Activated CD4-positive, alpha-beta T cell treated with anti-CD3 and anti-CD28 coated beads for 24 hours (primary cell): ENCODE data around the gene GULP1.

Source experiments
- DNase-seq, 2 donors: peaks; one replicate each; pipeline ENCODE4 v3.0.0-alpha.2; 2020; ENCODE audit warnings: low read depth in 2 of 2

The GULP1 gene

DNA sequence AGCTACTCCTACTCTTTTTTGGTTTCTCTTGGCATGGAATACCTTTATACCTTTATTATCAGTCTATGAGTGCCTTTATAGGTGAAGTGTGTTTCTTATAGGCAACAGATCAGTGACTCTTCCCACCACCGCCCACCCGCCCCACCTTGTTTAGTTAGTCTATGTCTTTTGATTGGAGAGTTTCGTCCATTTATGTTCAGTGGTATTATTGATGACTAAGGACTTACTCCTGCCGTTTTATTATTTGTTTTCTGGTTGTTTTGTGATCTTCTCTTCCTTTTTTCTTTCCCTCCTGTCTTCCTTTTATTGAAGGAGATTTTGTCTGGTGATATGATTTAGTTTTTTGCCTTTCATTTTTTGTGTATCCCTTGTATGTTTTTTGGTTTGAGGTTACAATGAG, 179.5 kb downstream of the GULP1 start:
- no peak for DNase-seq

DNA sequence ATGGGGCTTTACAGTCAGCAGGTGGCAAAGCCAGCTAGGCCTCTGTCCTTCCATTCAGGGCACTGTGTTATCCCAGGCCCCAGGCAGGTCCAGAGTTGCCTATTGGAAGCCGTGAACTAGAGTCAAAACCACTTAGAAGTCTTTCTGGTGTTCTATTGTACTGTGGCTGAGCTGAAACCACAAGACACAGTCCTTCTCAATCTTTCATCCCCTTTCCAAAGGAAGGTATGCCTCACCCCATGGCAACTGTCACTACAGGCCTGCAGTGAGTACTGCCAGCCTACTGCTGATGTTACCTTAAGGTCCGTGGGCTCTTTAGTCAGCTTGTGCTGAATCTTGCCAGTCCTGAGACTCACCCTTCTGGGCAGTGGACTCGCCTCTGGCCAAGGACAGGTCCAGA, 181.6 kb downstream of the GULP1 start:
- DNase-seq = no peak

DNA sequence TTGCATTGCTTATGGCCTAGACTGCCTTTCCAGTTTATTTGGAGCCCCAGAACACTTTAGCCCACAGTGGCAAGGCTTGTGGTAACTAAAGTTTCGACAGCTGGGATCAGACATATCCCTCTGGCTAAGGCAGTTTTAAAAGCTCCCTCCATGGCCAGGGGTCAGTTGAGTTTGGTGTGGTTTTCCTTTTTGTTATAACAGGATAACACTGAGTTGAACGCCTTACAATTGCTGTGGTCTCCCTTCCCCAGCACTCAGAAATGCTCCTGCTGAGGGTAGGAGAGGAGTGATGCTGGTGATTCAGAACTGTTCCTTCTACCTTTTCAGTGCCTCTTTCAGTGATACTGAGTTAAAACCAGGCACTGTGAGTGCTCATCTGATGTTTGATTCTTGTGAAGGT, 182.6 kb downstream of the GULP1 start:
- no peak for DNase-seq

DNA sequence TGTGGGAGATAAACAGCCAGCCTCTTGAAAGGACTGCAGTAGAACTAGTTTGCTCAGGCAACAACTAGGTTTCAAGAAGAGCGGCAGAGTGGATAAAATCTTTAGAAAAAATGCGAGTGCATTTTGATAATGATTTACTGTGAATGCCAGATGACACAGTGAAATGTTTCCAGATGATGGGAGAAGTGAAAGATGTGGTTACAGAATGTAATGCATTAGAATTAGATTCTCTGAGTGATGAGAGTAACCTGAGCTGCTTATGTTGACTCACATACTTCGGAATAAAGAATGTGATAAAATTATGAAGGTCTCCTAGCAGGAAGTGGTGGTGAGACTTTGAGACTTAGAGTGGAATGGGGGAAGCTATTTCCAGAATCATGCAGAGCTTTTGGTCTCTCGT, 184.3 kb downstream of the GULP1 start:
- DNase-seq = no peak

DNA sequence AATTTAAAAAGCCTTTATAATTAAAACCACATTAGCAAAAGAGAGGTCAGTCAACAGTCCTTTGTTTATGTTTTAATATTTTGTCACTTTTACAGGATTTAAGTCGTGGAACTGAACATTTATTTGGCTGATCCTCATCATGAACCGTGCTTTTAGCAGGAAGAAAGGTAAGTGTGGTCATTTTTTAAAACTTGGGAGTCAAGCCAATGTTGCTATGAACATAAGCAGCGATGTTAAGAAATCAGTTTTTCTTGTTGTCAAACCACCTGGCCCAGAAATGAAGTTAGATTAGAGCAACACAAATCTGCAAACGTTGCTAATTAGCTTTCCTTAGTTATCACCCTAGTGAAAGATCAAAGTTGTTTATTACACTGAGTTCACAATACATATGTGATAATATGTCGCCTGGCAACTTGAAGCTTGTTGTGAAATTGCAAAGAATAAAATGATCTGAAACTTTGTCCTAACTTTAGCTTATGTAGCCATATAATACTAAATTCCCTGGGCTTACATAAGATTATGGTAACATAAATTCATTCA, 186.0 kb downstream of the GULP1 start:
- DNase-seq = no peak

DNA sequence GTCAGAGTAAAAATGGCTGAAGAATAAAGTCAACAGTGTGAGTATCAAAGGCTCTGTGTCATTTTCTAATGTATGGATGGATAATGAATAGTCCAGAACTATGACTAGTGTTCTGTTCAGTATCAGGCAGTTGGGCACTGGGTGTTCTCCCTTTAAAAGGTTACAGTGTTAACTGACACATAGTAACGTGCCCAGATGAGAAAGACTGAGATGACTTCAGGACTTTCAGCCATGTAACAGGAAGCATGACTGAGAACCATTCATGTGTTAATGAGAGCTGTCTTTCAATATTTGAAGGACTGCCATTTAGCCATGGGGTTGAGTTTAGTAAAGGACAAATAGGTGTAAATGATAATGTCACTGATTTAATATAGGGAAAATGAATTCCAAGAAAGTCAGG, 187.1 kb downstream of the GULP1 start:
- DNase-seq = no peak

DNA sequence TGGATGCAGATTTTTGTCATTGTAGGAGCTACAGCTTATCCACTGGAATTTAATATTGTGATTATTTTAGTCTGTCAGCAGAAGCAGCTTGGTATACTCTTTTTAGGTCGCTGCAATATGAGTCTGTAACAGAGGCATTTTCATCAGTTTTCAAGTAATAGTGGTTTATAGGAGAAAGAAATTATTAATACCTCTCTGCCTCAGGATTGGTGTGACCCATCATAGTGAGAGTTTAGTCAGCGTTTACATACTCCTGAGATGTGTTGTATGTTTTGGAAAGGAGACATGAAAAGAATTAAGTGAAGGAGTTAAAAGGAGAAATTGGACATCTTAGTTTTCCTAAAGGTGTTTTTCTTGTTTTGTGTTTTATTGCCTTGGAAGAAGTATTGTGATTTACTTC, 189.8 kb downstream of the GULP1 start:
- DNase-seq = no peak

DNA sequence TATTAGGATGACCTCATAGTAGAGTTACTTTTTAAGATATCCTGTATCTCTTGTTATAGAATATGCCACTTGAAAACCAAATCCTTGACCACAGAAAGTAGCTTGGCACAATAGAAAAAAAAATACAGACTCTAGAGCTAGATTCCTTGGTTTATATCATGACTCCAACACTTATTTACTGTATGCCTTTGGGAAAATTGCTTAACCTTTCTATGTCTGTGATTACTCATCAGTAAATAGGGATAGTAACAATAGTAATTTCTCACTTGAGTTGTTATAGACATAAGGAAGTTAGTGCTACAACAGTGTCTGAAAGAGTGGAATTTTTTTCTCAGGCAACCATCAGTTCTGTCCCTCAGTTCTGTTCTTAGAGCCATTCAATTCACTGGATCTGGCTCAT, 193.8 kb downstream of the GULP1 start:
- no peak for DNase-seq

DNA sequence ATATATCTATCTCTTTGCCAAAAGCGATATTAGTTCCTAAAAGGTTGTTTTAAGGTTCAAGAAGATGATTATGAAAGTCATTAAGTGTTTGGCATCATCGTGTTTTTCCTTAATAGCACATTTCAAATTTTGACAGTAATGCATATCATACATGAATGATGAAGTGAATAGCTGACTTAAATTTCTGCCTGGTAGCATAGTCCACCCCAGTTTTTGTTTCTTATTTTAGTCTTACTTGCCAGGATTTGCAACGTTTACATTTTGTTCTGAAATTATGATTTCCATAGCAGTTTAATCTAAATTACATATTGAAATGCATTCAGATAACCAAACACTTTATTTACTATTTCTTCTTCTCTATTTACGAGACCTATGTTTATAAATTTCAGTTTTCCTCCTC, 201.1 kb downstream of the GULP1 start:
- no peak for DNase-seq

DNA sequence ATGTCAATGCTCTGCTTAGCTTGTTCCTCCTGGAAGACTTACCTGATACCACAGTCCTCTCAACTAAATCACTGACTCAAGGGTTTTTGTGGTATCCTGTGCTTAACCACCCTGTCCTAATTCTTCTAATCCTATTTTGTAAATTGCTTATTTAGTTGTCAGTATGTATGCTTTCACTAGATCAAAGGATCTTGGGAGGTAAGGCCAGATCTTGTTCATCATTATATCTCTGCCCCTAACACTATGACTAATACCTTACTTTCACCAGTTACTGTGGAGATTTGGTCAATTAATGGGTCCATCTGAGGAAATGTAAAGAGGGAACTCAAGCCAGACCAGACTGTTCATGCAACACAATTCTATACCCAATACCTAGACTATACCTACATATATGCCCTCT, 203.2 kb downstream of the GULP1 start:
- no peak for DNase-seq

DNA sequence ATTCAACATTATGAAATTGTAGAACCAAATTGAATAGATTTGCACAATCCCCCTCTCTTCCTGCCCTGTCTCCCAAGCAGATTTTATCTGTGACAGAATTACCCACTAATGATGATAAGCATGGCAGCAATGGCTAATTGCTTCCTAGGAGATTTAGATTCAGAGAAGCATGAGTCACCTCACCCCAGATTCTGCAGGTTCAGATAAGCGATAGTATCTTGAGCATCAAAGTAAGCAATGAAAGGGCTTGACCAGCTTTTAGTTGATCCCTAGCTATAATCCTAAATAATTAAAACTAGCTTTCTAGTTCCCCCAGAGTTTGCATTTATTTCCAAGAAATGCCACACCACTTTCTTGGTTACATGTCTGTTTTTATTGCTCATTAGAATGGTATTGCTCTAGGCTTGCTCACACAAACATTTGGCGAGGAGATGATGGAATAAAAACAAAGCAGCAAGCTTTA, 204.3 kb downstream of the GULP1 start:
- DNase-seq = no peak

DNA sequence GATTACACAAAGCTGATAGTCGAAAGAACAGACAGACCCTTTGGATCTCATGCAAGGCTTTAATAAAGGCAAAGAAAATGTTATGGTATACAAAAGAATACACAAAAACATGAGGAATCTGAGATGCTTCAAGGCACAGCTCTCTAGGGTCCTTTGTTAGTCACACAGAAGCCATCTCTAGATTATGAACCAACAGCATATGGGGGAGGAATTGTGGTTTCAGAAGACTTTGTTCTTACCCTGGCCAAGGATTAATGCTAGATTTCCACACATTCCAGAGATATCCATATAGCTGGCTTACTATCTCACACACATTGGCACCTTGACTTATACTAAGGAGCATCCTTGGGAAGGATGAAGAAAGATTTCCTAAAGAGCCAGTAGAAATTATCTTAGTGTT, 206.1 kb downstream of the GULP1 start:
- no peak for DNase-seq

DNA sequence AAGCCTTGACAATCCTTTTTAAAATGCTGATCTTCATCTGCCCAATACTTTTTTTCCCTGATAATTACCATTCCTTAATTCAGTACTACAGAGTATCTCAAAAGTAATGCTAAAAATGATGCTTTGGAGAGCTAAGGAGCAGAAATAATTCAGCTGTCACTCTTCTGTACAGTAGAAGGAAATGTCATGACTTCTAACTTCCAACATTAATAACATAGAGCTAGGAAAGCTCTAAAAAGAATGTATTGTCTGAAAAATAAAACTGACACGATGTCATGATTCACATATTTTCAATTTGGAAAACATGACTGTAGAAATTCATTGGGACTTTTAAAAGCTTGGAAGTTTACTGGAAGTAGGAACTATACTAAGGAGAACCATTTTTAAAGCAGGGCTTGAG, 212.3 kb downstream of the GULP1 start:
- DNase-seq = no peak

DNA sequence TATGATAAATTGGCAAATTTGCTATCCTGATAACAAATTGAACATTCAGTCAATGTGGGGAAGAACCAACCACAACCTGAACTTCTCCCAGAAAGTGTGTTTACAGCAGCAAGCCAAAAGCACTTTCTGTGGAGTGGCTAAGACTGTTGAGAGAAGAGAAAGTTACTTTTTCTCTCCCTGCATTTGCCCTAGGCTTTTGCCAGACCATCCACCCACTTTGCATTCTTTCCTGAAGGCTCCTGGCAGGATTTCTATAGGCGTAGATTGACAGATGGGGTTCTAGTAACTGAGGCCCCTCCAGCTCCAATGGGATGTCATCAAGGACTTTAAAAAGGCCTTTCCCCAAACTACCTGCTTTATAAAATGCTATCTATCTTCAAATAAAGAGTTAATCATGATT, 215.2 kb downstream of the GULP1 start:
- no peak for DNase-seq

DNA sequence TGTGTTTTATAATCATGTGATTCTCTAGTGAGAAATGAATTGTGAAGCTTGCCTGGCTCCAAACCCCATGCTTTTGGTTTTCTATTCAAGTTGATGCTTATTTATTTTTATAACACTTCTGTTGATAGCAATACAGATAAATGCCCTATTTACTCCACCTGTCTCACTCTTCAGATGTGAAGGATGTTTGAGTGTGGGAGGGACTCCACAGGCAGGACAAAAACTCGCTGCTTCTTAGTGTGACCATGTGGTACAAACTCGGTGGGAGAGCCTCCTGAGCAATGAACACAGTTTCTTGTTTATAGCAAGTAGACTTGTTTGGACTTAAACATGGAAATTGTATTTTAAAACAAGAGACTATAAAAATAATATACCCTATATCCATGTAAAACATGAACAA, 219.7 kb downstream of the GULP1 start:
- DNase-seq = no peak

DNA sequence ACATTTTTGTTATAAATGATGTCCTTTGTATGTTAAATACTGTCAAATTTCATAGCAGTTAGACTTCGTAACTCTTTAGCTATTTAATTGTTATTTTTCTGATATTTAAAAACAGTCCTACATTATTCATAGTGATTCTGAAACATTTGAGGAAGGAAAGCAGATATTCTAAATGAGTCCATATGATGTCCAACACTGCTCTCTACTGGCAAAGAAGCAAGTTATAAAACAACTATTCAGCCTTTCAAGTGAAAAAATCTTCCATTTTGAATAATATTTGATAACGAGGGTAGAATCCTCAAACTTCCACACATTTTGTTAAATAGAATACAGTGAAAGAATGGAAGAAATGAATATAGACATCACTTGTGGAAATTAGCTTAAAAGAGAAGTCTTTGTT, 220.8 kb downstream of the GULP1 start:
- DNase-seq = no peak

DNA sequence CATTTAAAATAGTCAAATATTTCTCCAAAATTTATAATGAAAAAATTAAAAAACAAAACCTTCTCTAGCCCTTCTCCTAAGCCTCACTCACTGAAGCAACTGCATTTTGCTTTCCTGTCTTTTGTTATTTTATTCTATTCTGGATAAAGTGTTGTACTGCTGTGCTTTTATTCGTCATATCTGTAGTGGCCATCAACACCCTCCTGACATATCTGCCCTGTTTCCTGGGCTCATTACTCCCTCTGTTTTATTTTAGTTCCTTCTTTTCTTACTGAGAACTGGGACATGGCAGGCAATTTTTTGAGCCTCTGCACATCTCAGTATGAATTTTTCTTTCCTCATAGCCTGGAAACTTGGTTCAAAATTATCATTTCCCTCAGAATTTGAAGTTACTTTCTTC, 224.2 kb downstream of the GULP1 start:
- DNase-seq = no peak

DNA sequence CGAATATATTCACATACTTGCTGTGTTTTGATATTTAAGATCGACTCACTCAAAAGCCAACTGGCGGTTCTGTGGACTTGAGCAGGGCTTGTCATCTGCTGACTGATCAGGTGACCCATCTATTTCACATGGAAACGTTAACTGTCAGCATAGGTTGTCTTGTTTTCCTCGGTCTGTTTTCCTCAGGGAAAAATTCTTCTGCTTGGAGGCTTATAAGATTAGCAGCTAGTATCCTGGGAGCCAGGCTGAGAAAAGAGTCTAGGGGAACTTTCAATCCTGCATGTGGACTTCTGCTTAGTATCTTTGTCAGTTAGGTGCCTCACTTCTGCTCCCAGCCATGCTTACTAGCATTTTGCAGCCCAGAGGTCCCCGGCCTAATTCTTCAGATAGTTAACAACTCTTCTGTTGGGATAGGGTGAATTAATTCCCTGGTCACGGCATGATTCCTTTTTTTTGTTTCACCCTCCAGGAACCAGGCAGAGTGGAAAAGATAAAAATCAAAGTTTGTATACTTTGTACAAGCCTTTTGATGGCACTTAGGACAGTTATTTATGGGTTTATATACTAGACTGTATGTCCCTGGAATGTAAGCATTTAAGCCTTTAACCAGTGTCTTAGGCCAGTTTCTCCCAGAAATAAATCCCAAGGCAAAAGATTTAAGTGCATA, 226.0 kb downstream of the GULP1 start:
- DNase-seq = no peak

DNA sequence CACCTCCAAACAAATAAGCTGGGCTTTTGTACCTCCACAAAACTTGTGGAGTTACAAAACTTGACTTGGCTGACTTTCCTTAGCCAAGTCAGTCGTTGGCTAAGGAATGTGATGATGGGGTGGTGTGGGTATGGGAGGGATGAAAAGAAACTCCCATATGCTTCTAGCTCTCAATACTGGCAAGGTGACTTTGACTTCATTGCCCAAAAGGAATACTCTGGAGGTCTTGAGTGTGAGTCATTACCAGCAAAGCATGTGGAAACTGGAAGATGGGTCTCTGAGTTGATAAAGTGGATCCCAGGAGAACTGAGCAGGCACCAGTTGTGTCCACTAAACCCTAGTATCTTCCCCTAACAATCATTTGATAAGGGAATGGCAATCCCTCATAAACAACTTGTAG, 226.7 kb downstream of the GULP1 start:
- no peak for DNase-seq

DNA sequence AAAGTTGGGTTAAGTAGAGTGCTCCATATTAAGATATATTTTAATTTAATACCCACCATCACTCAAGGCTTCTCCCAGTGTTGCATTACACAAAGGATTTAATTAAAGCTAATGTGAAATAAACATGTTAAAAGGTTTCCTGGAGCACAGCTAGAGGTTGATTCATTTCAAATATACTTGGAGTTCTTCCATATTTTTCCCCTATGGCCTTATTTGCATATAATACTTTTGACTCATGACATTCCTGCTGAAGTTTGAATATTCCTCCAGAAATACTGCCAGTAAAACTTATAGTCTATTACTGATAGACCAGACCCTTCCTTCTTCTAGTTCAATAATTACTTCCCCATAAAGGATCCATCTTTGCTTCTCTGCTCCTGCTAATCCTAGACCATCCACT, 227.5 kb downstream of the GULP1 start:
- DNase-seq = no peak

DNA sequence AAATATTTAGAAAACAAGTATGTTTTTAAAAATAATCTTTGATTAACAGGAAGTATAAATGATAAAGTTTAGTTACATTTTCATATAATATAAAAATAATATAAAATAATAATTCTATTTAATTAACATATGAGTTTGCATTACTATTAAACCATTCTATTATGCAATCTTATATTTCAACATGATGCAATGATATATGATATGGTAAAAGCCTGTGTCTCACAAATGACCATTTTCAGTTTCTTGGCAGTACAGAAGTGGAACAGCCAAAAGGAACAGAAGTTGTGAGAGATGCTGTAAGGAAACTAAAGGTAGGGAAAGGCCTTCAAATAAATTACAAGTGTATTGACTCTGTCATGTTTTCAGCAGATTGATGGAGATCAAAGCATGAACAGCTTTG, 230.8 kb downstream of the GULP1 start:
- DNase-seq = no peak

DNA sequence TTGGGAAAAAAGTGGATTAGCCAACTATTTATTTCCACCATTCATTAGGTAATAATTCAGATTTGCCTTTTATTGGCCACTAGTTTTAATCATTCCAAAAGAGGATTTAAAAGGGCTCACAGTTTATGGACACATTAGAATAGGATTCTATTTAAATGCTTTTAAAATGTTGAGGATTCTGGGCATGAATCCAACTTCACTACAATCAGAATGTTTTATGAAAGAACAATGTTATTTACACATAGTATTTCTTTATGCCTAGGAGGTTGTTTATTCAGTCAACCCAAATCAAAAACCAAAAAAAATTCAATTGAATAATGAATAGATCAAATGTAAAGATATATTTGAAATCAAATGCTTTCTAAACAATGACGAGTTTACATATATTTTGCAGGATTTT, 232.2 kb downstream of the GULP1 start:
- no peak for DNase-seq

DNA sequence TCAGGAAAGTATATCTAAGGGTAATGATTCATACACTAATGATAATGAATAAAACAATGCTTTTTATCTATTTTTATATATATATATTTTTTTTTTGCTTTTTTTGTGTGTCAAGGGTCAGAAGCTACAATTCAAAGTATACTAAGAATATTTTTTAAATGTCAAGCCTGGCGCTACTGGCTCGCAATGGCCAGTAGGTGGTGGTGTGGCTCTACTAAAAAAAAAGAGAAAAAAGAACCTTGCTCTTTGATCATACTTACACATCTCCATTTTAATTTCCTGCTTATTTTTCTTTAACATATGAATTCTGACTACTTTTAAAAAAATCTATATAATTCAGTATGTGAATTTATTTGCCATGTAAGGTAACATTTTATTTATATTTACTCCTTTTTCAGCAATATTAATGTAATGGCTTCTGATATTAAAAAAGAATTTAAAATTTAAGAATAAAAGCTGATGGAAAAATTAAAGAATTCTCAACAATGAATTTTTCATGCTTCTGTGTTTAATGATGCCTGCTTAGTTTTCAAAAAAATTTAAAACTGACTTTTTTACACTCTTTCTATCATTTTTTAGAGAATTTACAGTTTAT, 232.9 kb downstream of the GULP1 start:
- no peak for DNase-seq

DNA sequence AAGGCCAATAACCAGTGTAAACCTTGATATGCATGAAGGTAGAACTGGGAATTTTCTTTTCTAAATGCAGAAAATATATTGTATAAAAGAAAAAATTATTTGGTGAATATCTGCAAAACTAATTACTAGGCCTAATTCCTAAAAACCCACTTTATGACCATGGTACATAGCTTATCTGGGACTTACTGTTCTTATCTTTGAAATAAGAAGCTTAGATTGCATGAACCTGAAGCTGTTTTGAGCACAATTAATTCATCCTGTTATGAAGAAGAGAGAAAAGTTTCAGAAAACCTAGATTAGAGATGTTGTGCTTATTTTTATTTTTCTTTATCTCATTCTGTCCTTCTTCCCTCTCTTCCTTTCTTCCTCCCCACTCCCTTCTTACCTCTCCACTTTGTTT, 235.0 kb downstream of the GULP1 start:
- DNase-seq = no peak
